Mucosa of rectum (tissue), 2 donors: ENCODE results near the gene DOLPP1.

Source experiments
- H3K27ac ChIP-seq, 2 donors: one replicate each; pipeline ENCODE4 v1.7.0; 2013; ENCODE audit warnings: inconsistent platforms in 2 of 2, low read depth in 2 of 2, low read length in 2 of 2
- H3K27me3 ChIP-seq, 2 donors: one replicate each; pipeline ENCODE4 v1.7.0; 2013; ENCODE audit warnings: low read length in 2 of 2; ENCODE audit not compliant: control insufficient read depth in 2 of 2, insufficient read depth in 2 of 2
- H3K36me3 ChIP-seq, 2 donors: one replicate each; pipeline ENCODE4 v1.7.0; 2013; ENCODE audit warnings: low read length in 2 of 2; ENCODE audit not compliant: control insufficient read depth in 2 of 2, insufficient read depth in 2 of 2
- H3K4me1 ChIP-seq, 2 donors: one replicate each; pipeline ENCODE4 v1.7.0; 2013; ENCODE audit warnings: low read length in 2 of 2, mild to moderate bottlenecking in 1 of 2; ENCODE audit not compliant: control insufficient read depth in 2 of 2, insufficient read depth in 2 of 2
- H3K4me3 ChIP-seq, 2 donors: one replicate each; pipeline ENCODE4 v1.7.0; 2013; ENCODE audit warnings: low read length in 2 of 2
- H3K9ac ChIP-seq, 2 donors: one replicate each; pipeline ENCODE4 v1.7.0; 2013; ENCODE audit warnings: low read length in 2 of 2, low read depth in 1 of 2, mild to moderate bottlenecking in 1 of 2
- H3K9me3 ChIP-seq, 2 donors: one replicate each; pipeline ENCODE4 v1.7.0; 2013; ENCODE audit warnings: low read length in 2 of 2; ENCODE audit not compliant: control insufficient read depth in 2 of 2
- donor health status: healthy.
- donor health status: Normal muscosa, but diverticular disease.

Gene DOLPP1

DNA sequence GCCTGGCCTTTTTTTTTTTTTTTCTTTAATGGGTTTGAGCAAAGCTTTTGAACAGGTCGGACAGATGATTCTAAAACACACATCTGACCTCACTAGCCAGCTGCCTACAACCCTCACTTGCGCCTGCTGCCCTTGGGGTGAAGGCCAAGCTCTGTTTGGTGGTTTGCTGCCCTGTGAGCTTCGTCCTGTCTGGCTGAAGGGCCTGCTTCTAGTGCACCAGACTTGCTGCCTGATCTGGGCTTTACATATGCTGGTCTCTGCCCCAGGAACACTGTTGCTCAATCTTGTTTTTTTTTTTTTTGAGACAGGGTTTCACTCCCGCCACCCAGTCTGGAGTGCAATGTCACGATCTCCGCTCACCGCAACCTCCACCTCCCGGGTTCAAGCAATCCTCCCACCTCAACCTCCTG is 16.4 kb upstream of the DOLPP1 start:
- Histone ChIP-seq H3K27me3 (no peaks in the 10 kb centered on the region), H3K36me3 (peaks cover 42 to 58% of the 10 kb centered on the region in 2 donors), H3K4me3 (no peak overlapping the region), H3K27ac (no peak overlapping the region), H3K9ac (no peak overlapping the region), H3K4me1 (peaks cover 4% of the 10 kb centered on the region in 2 donors), H3K9me3 (no peaks in the 10 kb centered on the region)

GRCh38 chr9:129068110-129068509 is 12.8 kb upstream of the DOLPP1 start:
- no peaks in the 10 kb centered on the region for H3K9me3 ChIP-seq
- peaks cover 24 to 41% of the 10 kb centered on the region in 2 donors for H3K36me3 ChIP-seq
- H3K4me3 ChIP-seq, result no peak overlapping the region
- no peaks in the 10 kb centered on the region for H3K27me3 ChIP-seq
- no peak overlapping the region for H3K9ac ChIP-seq
- peaks cover 8 to 10% of the 10 kb centered on the region in 2 donors for H3K4me1 ChIP-seq
- H3K27ac ChIP-seq, result no peak overlapping the region

GRCh38 chr9:129068990-129069861 is 11.7 kb upstream of the DOLPP1 start:
- Histone ChIP-seq H3K27me3 (no peaks in the 10 kb centered on the region), H3K9me3 (no peaks in the 10 kb centered on the region), H3K9ac (no peak overlapping the region), H3K4me1 (peaks cover 8 to 10% of the 10 kb centered on the region in 2 donors), H3K27ac (peak overlapping the region; percentile 36 to 58), H3K4me3 (no peak overlapping the region), H3K36me3 (peaks cover 22 to 36% of the 10 kb centered on the region in 2 donors)

GRCh38 chr9:129069862-129070641 is 10.9 kb upstream of the DOLPP1 start:
- peak overlapping the region; percentile 20 to 58 for H3K27ac ChIP-seq
- no peak overlapping the region for H3K9ac ChIP-seq
- H3K4me3 ChIP-seq, result no peak overlapping the region
- H3K27me3 ChIP-seq, result no peaks in the 10 kb centered on the region
- peaks cover 18 to 30% of the 10 kb centered on the region in 2 donors for H3K36me3 ChIP-seq
- H3K9me3 ChIP-seq, result no peaks in the 10 kb centered on the region
- peaks cover 8 to 10% of the 10 kb centered on the region in 2 donors for H3K4me1 ChIP-seq

GRCh38 chr9:129070696-129071525 is 10.0 kb upstream of the DOLPP1 start:
- H3K36me3 ChIP-seq, result peaks cover 13 to 24% of the 10 kb centered on the region in 2 donors
- H3K9me3 ChIP-seq, result no peaks in the 10 kb centered on the region
- H3K4me3 ChIP-seq, result no peak overlapping the region
- no peak overlapping the region for H3K27ac ChIP-seq
- peaks cover 8 to 12% of the 10 kb centered on the region in 2 donors for H3K4me1 ChIP-seq
- H3K9ac ChIP-seq, result no peak overlapping the region
- no peaks in the 10 kb centered on the region for H3K27me3 ChIP-seq

DNA sequence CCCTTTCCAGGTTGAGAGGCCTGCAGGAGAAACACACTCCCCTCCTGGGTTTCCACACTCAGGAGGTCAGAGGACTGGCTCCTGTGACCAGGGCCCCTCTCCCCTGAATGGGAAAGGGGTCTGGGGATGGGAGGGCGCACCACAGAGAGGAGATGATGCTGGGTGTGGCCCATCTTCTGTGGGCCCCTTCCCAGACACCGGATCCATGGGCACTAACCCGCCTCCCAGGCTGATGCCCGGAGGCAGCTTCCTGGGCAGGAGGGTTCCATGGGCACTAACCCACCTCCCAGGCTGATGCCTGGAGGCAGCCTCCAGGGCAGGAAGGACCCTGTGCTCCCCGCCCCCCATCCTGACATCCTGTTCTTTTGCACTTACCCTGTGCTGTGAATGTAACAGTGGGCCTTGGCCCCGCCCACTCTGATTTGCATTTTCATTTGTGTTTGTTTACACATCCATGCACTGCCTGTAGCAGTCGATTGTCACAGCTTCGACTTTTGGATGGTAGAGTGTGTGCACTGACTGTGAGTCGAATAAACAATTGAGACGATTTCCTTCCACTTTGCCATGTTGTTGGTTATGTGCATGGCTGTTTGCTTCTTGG is 9.3 kb upstream of the DOLPP1 start:
- Histone ChIP-seq H3K4me3 (no peak overlapping the region), H3K36me3 (peaks cover 9 to 22% of the 10 kb centered on the region in 2 donors), H3K9ac (no peak overlapping the region), H3K9me3 (no peaks in the 10 kb centered on the region), H3K27ac (no peak overlapping the region), H3K4me1 (peaks cover 14 to 19% of the 10 kb centered on the region in 2 donors), H3K27me3 (no peaks in the 10 kb centered on the region)

- H3K9me3 ChIP-seq, result no peaks in the 10 kb centered on the region
- peaks cover 18 to 23% of the 10 kb centered on the region in 2 donors for H3K4me1 ChIP-seq
- no peak overlapping the region for H3K4me3 ChIP-seq
- no peaks in the 10 kb centered on the region for H3K27me3 ChIP-seq
- no peak overlapping the region for H3K27ac ChIP-seq
- H3K36me3 ChIP-seq, result peaks cover 9 to 20% of the 10 kb centered on the region in 2 donors
- no peak overlapping the region for H3K9ac ChIP-seq
Observed at GRCh38 chr9:129072171-129072570, 8.7 kb upstream of the DOLPP1 start.

GRCh38 chr9:129073404-129073803 is 7.5 kb upstream of the DOLPP1 start:
- Histone ChIP-seq H3K36me3 (peaks cover 3 to 8% of the 10 kb centered on the region in 2 donors), H3K27ac (no peak overlapping the region), H3K4me1 (peaks cover 23 to 27% of the 10 kb centered on the region in 2 donors), H3K27me3 (no peaks in the 10 kb centered on the region), H3K9ac (no peak overlapping the region), H3K4me3 (no peak overlapping the region), H3K9me3 (no peaks in the 10 kb centered on the region)

GRCh38 chr9:129074106-129074505 is 6.8 kb upstream of the DOLPP1 start:
- Histone ChIP-seq H3K36me3 (peaks cover 3% of the 10 kb centered on the region in 2 donors), H3K4me3 (no peak overlapping the region), H3K4me1 (peaks cover 27 to 30% of the 10 kb centered on the region in 2 donors), H3K9ac (no peak overlapping the region), H3K9me3 (no peaks in the 10 kb centered on the region), H3K27ac (no peak overlapping the region), H3K27me3 (no peaks in the 10 kb centered on the region)
